K562 (cell line): ENCODE measurements around the gene C11orf52. TPM values are rescaled to one million over a fixed set of nuclear protein-coding genes. Genes with fewer than 3 reads are reported as not detected.
A peak's percentile ranks its signal among the peaks of the same experiment; 100 is the strongest.

Source experiments
- ATAC-seq: fragments of 200-7000 bp; cut with Tn5 transposase; 3 replicates; pipeline ENCODE4 v1.9.1; 2020; ENCODE audit warnings: moderate library complexity
- BruUV-seq: library from RNA; stranded (reverse); fragments of 400-500 nt; replicated peaks from 2 replicates; lab custom pipeline; 2021; lab: Mats Ljungman, UMichigan
- CTCF ChIA-PET: fragments of 300-600 bp; formaldehyde crosslinking; extraction: SDS; loops from one replicate; lab custom pipeline; 2021; ENCODE audit warnings: low intra/inter-chr PET ratio; lab: Yijun Ruan, JAX
- POLR2A ChIA-PET: fragments of 300-600, 350-650 bp; sonication (Branson Sonifier 250); formaldehyde crosslinking; extraction: SDS; loops from one replicate; lab custom pipeline; 2021; ENCODE audit warnings: antibody characterized with exemption, inconsistent platforms; lab: Yijun Ruan, JAX
- DNase-seq, 4 experiments: peaks; one replicate each; pipeline versions ENCODE4 v3.0.0 to v3.0.0-alpha.2; 2011 to 2018; ENCODE audit warnings: low spot score in 3 of 4, mixed read lengths in 3 of 4; ENCODE audit errors: extremely low read depth in 1 of 4
- FAIRE-seq: peaks from 2 replicates; lab custom pipeline; 2011; peaks lifted over from hg19 to GRCh38; lab: Jason Lieb, UNC
- H2AFZ ChIP-seq: 2 replicates; pipeline ENCODE4 v1.6.0; 2011; ENCODE audit warnings: low read depth, low read length, control low read depth, inconsistent platforms
- H3K27ac ChIP-seq: fragments of 200-600 bp; 3 replicates; pipeline ENCODE4 v1.8.0; 2011; ENCODE audit warnings: low read depth, mild to moderate bottlenecking, control low read depth, inconsistent platforms, low read length, moderate library complexity, mixed read lengths; ENCODE audit errors: extremely low read depth
- H3K27me3 ChIP-seq, 2 experiments: fragments of 300-600 bp in 1 of 2; 2 replicates in 1 of 2; 3 replicates in 1 of 2; pipeline versions ENCODE4 v1.6.0 to v1.8.0; 2011; ENCODE audit warnings: inconsistent platforms in 2 of 2, low read length in 2 of 2, mild to moderate bottlenecking in 1 of 2, mixed read lengths in 1 of 2, moderate library complexity in 1 of 2; ENCODE audit not compliant: control insufficient read depth in 2 of 2, insufficient read depth in 2 of 2
- H3K36me3 ChIP-seq: fragments of 300-600 bp; 3 replicates; pipeline ENCODE4 v1.8.0; 2011; ENCODE audit warnings: mild to moderate bottlenecking, low read length, inconsistent platforms; ENCODE audit not compliant: control insufficient read depth, insufficient read depth
- H3K4me1 ChIP-seq, 2 experiments: fragments of 200-600 bp in 1 of 2; replicated peaks in 1 of 2; 2 replicates in 1 of 2; 3 replicates in 1 of 2; pipeline versions ENCODE4 v1.5.1 to v1.8.0; 2011; ENCODE audit warnings: inconsistent platforms in 2 of 2, low read length in 2 of 2, mild to moderate bottlenecking in 1 of 2, mixed read lengths in 1 of 2, moderate library complexity in 1 of 2; ENCODE audit not compliant: control insufficient read depth in 2 of 2, insufficient read depth in 2 of 2
- H3K4me2 ChIP-seq: 2 replicates; pipeline ENCODE4 v1.6.1; 2011; ENCODE audit warnings: low read length, control low read depth, inconsistent platforms, mixed read lengths; ENCODE audit not compliant: insufficient read depth
- H3K4me3 ChIP-seq: fragments of 200-600 bp; sonication (generic), shearing (Covaris generic); 2 replicates; pipeline ENCODE4 v1.5.1; 2016; ENCODE audit warnings: control low read depth, inconsistent platforms
- H3K79me2 ChIP-seq: fragments of 200-600 bp; 3 replicates; pipeline ENCODE4 v1.8.0; 2011; ENCODE audit warnings: low read length, inconsistent platforms; ENCODE audit not compliant: control insufficient read depth, insufficient read depth
- H3K9ac ChIP-seq, 2 experiments: 2 replicates each; pipeline versions ENCODE4 v1.6.0 to v1.6.1; 2011; ENCODE audit warnings: low read depth in 2 of 2, low read length in 2 of 2, control low read depth in 1 of 2, inconsistent platforms in 1 of 2, mild to moderate bottlenecking in 1 of 2, mixed read lengths in 1 of 2; ENCODE audit not compliant: insufficient read depth in 1 of 2
- H3K9me1 ChIP-seq: one replicate; pipeline ENCODE4 v1.6.0; 2011; ENCODE audit warnings: inconsistent platforms, mild to moderate bottlenecking, low read length, moderate library complexity; ENCODE audit not compliant: control insufficient read depth, insufficient read depth
- H3K9me3 ChIP-seq: replicated peaks from 2 replicates; pipeline ENCODE4 v1.5.1; 2011; ENCODE audit warnings: low read depth, low read length, inconsistent platforms; ENCODE audit not compliant: control insufficient read depth, insufficient read depth
- H4K20me1 ChIP-seq: replicated peaks from 2 replicates; pipeline ENCODE4 v1.6.1; 2011; ENCODE audit warnings: low read length, inconsistent platforms, mixed read lengths; ENCODE audit not compliant: control insufficient read depth, insufficient read depth
- BRF1 ChIP-seq: IDR thresholded peaks from 3 replicates; pipeline ENCODE4 v1.6.1; 2011; ENCODE audit warnings: borderline replicate concordance, mild to moderate bottlenecking; ENCODE audit not compliant: insufficient read length; ENCODE audit errors: extremely low read depth
- CBX1 ChIP-seq: sonication (generic); IDR thresholded peaks from 2 replicates; pipeline ENCODE4 v1.6.1; 2016; ENCODE audit warnings: antibody characterized with exemption, low read depth, mild to moderate bottlenecking
- CHD1 ChIP-seq: fragments of 200-600 bp; sonication (generic); IDR thresholded peaks from one replicate; pipeline ENCODE4 v1.6.1; 2012; ENCODE audit warnings: mild to moderate bottlenecking, moderate library complexity, low read length, inconsistent platforms
- CREB5 ChIP-seq: fragments of 250-450 bp; sonication (Bioruptor Pico); IDR thresholded peaks from 2 replicates; pipeline ENCODE4 v1.5.0; 2020; ENCODE audit warnings: mild to moderate bottlenecking
- KHSRP ChIP-seq: fragments of 450-650 bp; IDR thresholded peaks from 2 replicates; pipeline ENCODE4 v1.6.1; 2017
- KLF10 ChIP-seq: fragments of 250-450 bp; sonication (Bioruptor Pico); IDR thresholded peaks from 2 replicates; pipeline ENCODE4 v1.6.1; 2021; ENCODE audit warnings: matching md5 sums
- MLLT1 ChIP-seq, 2 experiments: fragments of 450-650 bp; IDR thresholded peaks; 2 replicates each; pipeline ENCODE4 v1.6.1; 2016
- OTX1 ChIP-seq: fragments of 450-650 bp; formaldehyde crosslinking; IDR thresholded peaks from 2 replicates; pipeline ENCODE4 v1.4.0; 2022; ENCODE audit warnings: mild to moderate bottlenecking
- PCBP1 ChIP-seq: fragments of 200-400 bp; formaldehyde crosslinking; IDR thresholded peaks from 2 replicates; pipeline ENCODE4 v1.6.1; 2018; ENCODE audit warnings: mild to moderate bottlenecking, low read depth, low read length; ENCODE audit not compliant: poor library complexity, severe bottlenecking
- RUNX1 ChIP-seq: sonication (generic); IDR thresholded peaks from 2 replicates; pipeline ENCODE4 v1.6.1; 2016; ENCODE audit warnings: antibody characterized with exemption, low read depth
- TAL1 ChIP-seq: fragments of 450-650 bp; IDR thresholded peaks from 2 replicates; pipeline ENCODE4 v1.6.1; 2016; ENCODE audit warnings: mild to moderate bottlenecking
- ZBTB7A ChIP-seq: IDR thresholded peaks from 2 replicates; pipeline ENCODE4 v1.6.1; 2011; ENCODE audit warnings: low read depth, mild to moderate bottlenecking, low read length, moderate library complexity, borderline replicate concordance; ENCODE audit not compliant: control insufficient read depth
- ZFP30 ChIP-seq: fragments of 250-450 bp; sonication (Bioruptor Pico); IDR thresholded peaks from 2 replicates; pipeline ENCODE4 v1.8.0; 2022; ENCODE audit warnings: moderate library complexity, mild to moderate bottlenecking, inconsistent platforms, borderline replicate concordance
- ZKSCAN1 ChIP-seq: fragments of 150-350 bp; IDR thresholded peaks from 2 replicates; pipeline ENCODE4 v1.6.1; 2016; ENCODE audit warnings: low read depth, low read length
- ZNF165 ChIP-seq: fragments of 250-450 bp; sonication (Bioruptor Pico); IDR thresholded peaks from 2 replicates; pipeline ENCODE4 v1.4.0; 2020; ENCODE audit warnings: borderline replicate concordance
- ZNF175 ChIP-seq: fragments of 200-800 bp; sonication (Bioruptor generic); IDR thresholded peaks from 2 replicates; pipeline ENCODE4 v1.6.1; 2016; ENCODE audit warnings: low read depth, mild to moderate bottlenecking, missing genetic modification characterization, missing compliant biosample characterization
- WGBS: fragments of 100-300 bp; shearing (Covaris generic); methylation state at CpG from one replicate; pipeline ENCODE4 v1.1.6; 2016; ENCODE audit warnings: low coverage, mixed read lengths; ENCODE audit not compliant: insufficient coverage; ENCODE audit errors: missing lambda C conversion rate; 5-methylcytosine and 5-hydroxymethylcytosine counted together
- in situ Hi-C: fragments of 300-500 bp; cut with MboI; formaldehyde crosslinking; loops from 4 replicates; pipeline ENCODE4 v1.15.0; 2018; ENCODE audit warnings: inconsistent platforms, mixed read lengths
- intact Hi-C: fragments of 100-400 bp; cut with micrococcal nuclease; formaldehyde crosslinking; loops from 2 replicates; pipeline ENCODE4 v1.14.2; 2022
- polyA plus RNA-seq, 8 experiments: library from polyadenylated mRNA; depleted of rRNA in 4 of 8; stranded (reverse) in 5 of 8; unstranded in 3 of 8; fragments of >200 nt; fragmentation: Nextera tagmentation in 2 of 8; fragmentation: Illumina TruSeq in 1 of 8; extraction: Ambion mirVana in 2 of 8; extraction: Trizol in 1 of 8; gene quantifications; 2 replicates each; pipeline versions ENCODE4 v1.2.1 to v1.2.3, GENCODE V29; 2011 to 2014; ENCODE audit warnings: inconsistent platforms in 1 of 8, missing spikeins in 1 of 8
- total RNA-seq, 7 experiments: library from RNA; depleted of rRNA in 6 of 7; stranded (reverse); fragments of >200 nt in 6 of 7; fragmentation: Illumina TruSeq in 2 of 7; extraction: Trizol in 2 of 7; gene quantifications; 2 replicates each; pipeline versions ENCODE4 v1.2.1 to v1.2.3, GENCODE V29; 2011 to 2021; ENCODE audit warnings: low replicate concordance in 1 of 7

Gene C11orf52
- total and polyA plus RNA-seq, 9 of the 15 experiments (the other 6 are each of a cell fraction or from before 2014, with no cell fraction given): 0.29 to 2.9 (median 1.0) TPM

- TF ChIP-seq CBX1: no peak
- TF ChIP-seq CREB5: no peak
- TF ChIP-seq ZFP30 (CRISPR knock-in tag): no peak
- peak; percentile 45; the same call in 1 of the 2 replicates for TF ChIP-seq TAL1
Measured at GRCh38 chr11:111911563-111912401, 6.9 kb upstream of the C11orf52 start, which contains the start of gene CRYAB (continued).

GRCh38 chr11:111912535-111912934, 6.2 kb upstream of the C11orf52 start, which contains the start of gene HSPB2:
Gene HSPB2, plus strand, starts transcription at chr11:111912734. Its CDS starts 96 bp downstream, at chr11:111912830.
- no peaks in the 10 kb centered on the region for H4K20me1 ChIP-seq
- H3K4me1 ChIP-seq: peaks cover 35 to 40% of the 10 kb centered on the region in 2 experiments; a peak in 4 of 5 replicates
- FAIRE-seq: no peak
- H3K4me3 ChIP-seq: no peak within 1 kb of the TSS
- H3K27ac ChIP-seq: peak within 1 kb of the TSS; percentile 57
- no peaks in the 10 kb centered on the region for H3K79me2 ChIP-seq
- peaks cover 3% of the 10 kb centered on the region for H3K9me1 ChIP-seq
- no TSS peak for BruUV-seq
- DNase-seq: peak in 2 of 4 experiments; percentile 69 to 72
- H3K4me2 ChIP-seq: peak within 1 kb of the TSS; percentile 68
- peak within 1 kb of the TSS; percentile 76 for H2AFZ ChIP-seq
- in situ Hi-C loops (no loop called here), intact Hi-C loops (loop anchor here (5.0 kb wide), 1 partner anchor 35 kb away; the partner anchor contains the start of genes CFAP68 and FDXACB1)
- WGBS: 56% methylated on average over 7 of the region's 26 CpGs
- TF ChIP-seq KHSRP (no peak), CHD1 (no peak), ZNF175 (no peak), MLLT1 (IDR thresholded peaks at IDR 0.05) (no peak), BRF1 (no peak), KLF10 (CRISPR knock-in tag) (no peak), ZBTB7A (0 out of 2 replicates have a peak, but pooled peaks have one; percentile 32), ZKSCAN1 (no peak), OTX1 (CRISPR knock-in tag) (no peak), ZNF165 (CRISPR knock-in tag) (no peak), RUNX1 (0 out of 2 replicates have a peak, but pooled peaks have one; percentile 3), PCBP1 (peak; percentile 74)
- no peaks in the 10 kb centered on the region for H3K36me3 ChIP-seq
- H3K27me3 ChIP-seq: no peaks in the 10 kb centered on the region
- POLR2A ChIA-PET: interaction anchor here (0.5 to 2.9 kb wide), 2 partner anchors 13 to 112 kb away, joined by 3 to 13 read pairs; no protein-coding TSS in a partner anchor
- CTCF ChIA-PET: no interaction called here
- ATAC-seq: no peak
- no peaks in the 10 kb centered on the region for H3K9me3 ChIP-seq
- peak within 1 kb of the TSS; percentile 20 to 62; a peak in 2 of 4 replicates for H3K9ac ChIP-seq
